K562 (cell line): ENCODE data around the gene PLEKHB1. TPM values are rescaled to one million over a fixed set of nuclear protein-coding genes. Genes with fewer than 3 reads are reported as not detected.

ENCODE experiments used
- CUX1 ChIP-seq: fragments of 200-800 bp; sonication (Bioruptor generic); IDR thresholded peaks from 2 replicates; pipeline ENCODE4 v1.6.1; 2016; ENCODE audit warnings: missing genetic modification characterization, missing compliant biosample characterization
- DIDO1 ChIP-seq: fragments of 450-650 bp; IDR thresholded peaks from 2 replicates; pipeline ENCODE4 v1.6.1; 2016; ENCODE audit warnings: low read depth, missing biosample characterization, missing genetic modification characterization
- FOXP4 ChIP-seq: sonication (generic); formaldehyde crosslinking; IDR thresholded peaks from 2 replicates; pipeline ENCODE4 v1.8.0; 2022; ENCODE audit warnings: mild to moderate bottlenecking, missing genetic modification reagents, borderline replicate concordance
- JUN ChIP-seq, 2 experiments: sonication (generic) in 1 of 2; formaldehyde crosslinking in 1 of 2; IDR thresholded peaks; 2 replicates each; pipeline versions ENCODE4 v1.6.1 to v1.8.0; 2012 to 2022; ENCODE audit warnings: borderline replicate concordance in 2 of 2, mild to moderate bottlenecking in 2 of 2, improper control_type of control experiment in 1 of 2, low read depth in 1 of 2, low read length in 1 of 2, missing genetic modification reagents in 1 of 2
- JUND ChIP-seq, 2 experiments: IDR thresholded peaks; 2 replicates in 1 of 2; 3 replicates in 1 of 2; pipeline ENCODE4 v1.6.1; 2011; ENCODE audit warnings: borderline replicate concordance in 2 of 2, low read depth in 2 of 2, low read length in 2 of 2, improper control_type of control experiment in 1 of 2, missing biosample characterization in 1 of 2, missing genetic modification characterization in 1 of 2, missing genetic modification reagents in 1 of 2
- NONO ChIP-seq, 2 experiments: fragments of 200-400 bp in 1 of 2; fragments of 450-650 bp in 1 of 2; formaldehyde crosslinking in 1 of 2; IDR thresholded peaks; 2 replicates each; pipeline ENCODE4 v1.6.1; 2017; ENCODE audit warnings: low read depth in 2 of 2, mild to moderate bottlenecking in 2 of 2, moderate library complexity in 2 of 2, low read length in 1 of 2
- STAT5A ChIP-seq: IDR thresholded peaks from 2 replicates; pipeline ENCODE4 v1.6.1; 2012; ENCODE audit warnings: low read length, inconsistent platforms, borderline replicate concordance
- polyA plus RNA-seq, 8 experiments: library from polyadenylated mRNA; depleted of rRNA in 4 of 8; stranded (reverse) in 5 of 8; unstranded in 3 of 8; fragments of >200 nt; fragmentation: Nextera tagmentation in 2 of 8; fragmentation: Illumina TruSeq in 1 of 8; extraction: Ambion mirVana in 2 of 8; extraction: Trizol in 1 of 8; gene quantifications; 2 replicates each; pipeline versions ENCODE4 v1.2.1 to v1.2.3, GENCODE V29; 2011 to 2014; ENCODE audit warnings: inconsistent platforms in 1 of 8, missing spikeins in 1 of 8
- total RNA-seq, 7 experiments: library from RNA; depleted of rRNA in 6 of 7; stranded (reverse); fragments of >200 nt in 6 of 7; fragmentation: Illumina TruSeq in 2 of 7; extraction: Trizol in 2 of 7; gene quantifications; 2 replicates each; pipeline versions ENCODE4 v1.2.1 to v1.2.3, GENCODE V29; 2011 to 2021; ENCODE audit warnings: low replicate concordance in 1 of 7
- TF ChIP-seq, protein P1 (sequence below), 2 experiments: fragments of 450-650 bp; formaldehyde crosslinking in 1 of 2; IDR thresholded peaks; 2 replicates each; pipeline versions ENCODE4 v1.4.0 to v1.6.1; 2014 to 2020; ENCODE audit warnings: mild to moderate bottlenecking in 2 of 2, borderline replicate concordance in 1 of 2, low read depth in 1 of 2

The PLEKHB1 gene
- total and polyA plus RNA-seq, 9 of the 15 experiments (the other 6 are each of a cell fraction or from before 2014, with no cell fraction given), result 0.07 to 0.62 (median 0.17) TPM; not detected in 2

DNA sequence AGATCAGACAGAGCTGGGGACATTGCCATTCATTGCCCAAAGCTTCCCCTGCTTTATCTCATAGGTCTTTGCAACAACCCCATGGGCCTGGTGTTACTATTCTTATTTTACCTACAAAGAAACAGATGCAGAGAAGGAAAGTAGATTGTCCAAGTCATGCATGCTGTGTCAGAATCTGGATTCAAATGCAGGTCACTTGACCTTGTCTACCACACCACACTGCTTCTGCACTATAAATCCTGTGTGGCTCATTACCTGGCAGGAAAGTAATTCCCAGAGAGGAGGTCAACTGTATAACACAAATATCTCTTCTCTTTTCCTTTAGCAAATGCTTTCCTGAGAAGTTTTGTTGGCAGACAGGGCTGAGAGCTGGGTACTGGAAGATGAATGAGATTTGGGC is 18.5 kb downstream of the PLEKHB1 start (continued):
- no peak for TF ChIP-seq FOXP4 (CRISPR knock-in tag)
- TF ChIP-seq JUND (IDR thresholded peaks at IDR 0.05; ENCODE audit: borderline replicate concordance, low read depth, low read length), result no peak
- no peak for TF ChIP-seq JUND (tag; IDR thresholded peaks at IDR 0.05; ENCODE audit: borderline replicate concordance, low read depth, low read length)
- no peak for TF ChIP-seq DIDO1 (tag)
- no peak for TF ChIP-seq JUN (IDR thresholded peaks at IDR 0.05; ENCODE audit: borderline replicate concordance, low read depth, low read length)
- TF ChIP-seq JUN (CRISPR knock-in tag; IDR thresholded peaks at IDR 0.05; ENCODE audit: borderline replicate concordance), result no peak
- no peak for TF ChIP-seq STAT5A
- TF ChIP-seq CUX1, result no peak
- TF ChIP-seq NONO (IDR thresholded peaks at IDR 0.05; ENCODE audit: low read depth in 2 of 2, low read length in 1 of 2), result no peak
- TF ChIP-seq, protein P1, sequence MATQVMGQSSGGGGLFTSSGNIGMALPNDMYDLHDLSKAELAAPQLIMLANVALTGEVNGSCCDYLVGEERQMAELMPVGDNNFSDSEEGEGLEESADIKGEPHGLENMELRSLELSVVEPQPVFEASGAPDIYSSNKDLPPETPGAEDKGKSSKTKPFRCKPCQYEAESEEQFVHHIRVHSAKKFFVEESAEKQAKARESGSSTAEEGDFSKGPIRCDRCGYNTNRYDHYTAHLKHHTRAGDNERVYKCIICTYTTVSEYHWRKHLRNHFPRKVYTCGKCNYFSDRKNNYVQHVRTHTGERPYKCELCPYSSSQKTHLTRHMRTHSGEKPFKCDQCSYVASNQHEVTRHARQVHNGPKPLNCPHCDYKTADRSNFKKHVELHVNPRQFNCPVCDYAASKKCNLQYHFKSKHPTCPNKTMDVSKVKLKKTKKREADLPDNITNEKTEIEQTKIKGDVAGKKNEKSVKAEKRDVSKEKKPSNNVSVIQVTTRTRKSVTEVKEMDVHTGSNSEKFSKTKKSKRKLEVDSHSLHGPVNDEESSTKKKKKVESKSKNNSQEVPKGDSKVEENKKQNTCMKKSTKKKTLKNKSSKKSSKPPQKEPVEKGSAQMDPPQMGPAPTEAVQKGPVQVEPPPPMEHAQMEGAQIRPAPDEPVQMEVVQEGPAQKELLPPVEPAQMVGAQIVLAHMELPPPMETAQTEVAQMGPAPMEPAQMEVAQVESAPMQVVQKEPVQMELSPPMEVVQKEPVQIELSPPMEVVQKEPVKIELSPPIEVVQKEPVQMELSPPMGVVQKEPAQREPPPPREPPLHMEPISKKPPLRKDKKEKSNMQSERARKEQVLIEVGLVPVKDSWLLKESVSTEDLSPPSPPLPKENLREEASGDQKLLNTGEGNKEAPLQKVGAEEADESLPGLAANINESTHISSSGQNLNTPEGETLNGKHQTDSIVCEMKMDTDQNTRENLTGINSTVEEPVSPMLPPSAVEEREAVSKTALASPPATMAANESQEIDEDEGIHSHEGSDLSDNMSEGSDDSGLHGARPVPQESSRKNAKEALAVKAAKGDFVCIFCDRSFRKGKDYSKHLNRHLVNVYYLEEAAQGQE (IDR thresholded peaks at IDR 0.05; ENCODE audit: borderline replicate concordance), result no peak
- TF ChIP-seq, protein P1 (CRISPR knock-in tag; IDR thresholded peaks at IDR 0.05; ENCODE audit: low read depth), result no peak
